Mesothelial cell of epicardium (in vitro differentiated cells): Measurements from ENCODE around the gene RHPN2. TPM values are rescaled to one million over a fixed set of nuclear protein-coding genes. Genes with fewer than 3 reads are reported as not detected.
"Not testable (repeated sequence)": the region's sequence is repeated elsewhere in the genome, so short reads cannot be mapped to it uniquely, and the experiment has no call there.

Experiments
- DNase-seq, 2 experiments: peaks; one replicate each; pipeline ENCODE4 v3.0.0; 2021; ENCODE audit warnings: low spot score in 2 of 2; ENCODE audit not compliant: unreplicated experiment in 2 of 2
- H3K27ac Mint-ChIP-seq: 2 replicates; pipeline ENCODE4 v1.8.0; 2021; ENCODE audit warnings: mixed read lengths
- H3K27me3 Mint-ChIP-seq: 2 replicates; pipeline ENCODE4 v1.8.0; 2021; ENCODE audit warnings: low read depth, mixed read lengths
- H3K36me3 Mint-ChIP-seq: 2 replicates; pipeline ENCODE4 v1.8.0; 2021; ENCODE audit warnings: mixed read lengths
- H3K4me1 Mint-ChIP-seq: 2 replicates; pipeline ENCODE4 v1.8.0; 2021; ENCODE audit warnings: mixed read lengths
- H3K4me3 Mint-ChIP-seq: 2 replicates; pipeline ENCODE4 v1.8.0; 2021; ENCODE audit warnings: mild to moderate bottlenecking, moderate library complexity, mixed read lengths
- H3K9me3 Mint-ChIP-seq: 2 replicates; pipeline ENCODE4 v1.8.0; 2021; ENCODE audit warnings: mixed read lengths
- CTCF ChIP-seq: fragments of 200-600 bp; sonication (generic); IDR thresholded peaks from one replicate; pipeline ENCODE4 v1.5.0; 2021; ENCODE audit warnings: antibody characterized with exemption; ENCODE audit not compliant: unreplicated experiment
- total RNA-seq: library from RNA; stranded (reverse); gene quantifications from 3 replicates; pipeline ENCODE4 v1.2.1, GENCODE V29; 2021

RHPN2 gene
- total RNA-seq, 1 donor from 2014 or later = 23.3 TPM

GRCh38 chr19:33047422-33047821, 17.3 kb downstream of the RHPN2 start:
- H3K36me3 Mint-ChIP-seq = peaks cover 9% of the 10 kb centered on the region
- peak; percentile 29 to 49 for DNase-seq
- TF ChIP-seq CTCF = no peak
- no peaks in the 10 kb centered on the region for H3K9me3 Mint-ChIP-seq
- H3K27ac Mint-ChIP-seq = peak overlapping the region; percentile 98
- peaks cover 27% of the 10 kb centered on the region for H3K4me1 Mint-ChIP-seq
- H3K4me3 Mint-ChIP-seq = peak overlapping the region; percentile 8
- no peaks in the 10 kb centered on the region for H3K27me3 Mint-ChIP-seq

DNA sequence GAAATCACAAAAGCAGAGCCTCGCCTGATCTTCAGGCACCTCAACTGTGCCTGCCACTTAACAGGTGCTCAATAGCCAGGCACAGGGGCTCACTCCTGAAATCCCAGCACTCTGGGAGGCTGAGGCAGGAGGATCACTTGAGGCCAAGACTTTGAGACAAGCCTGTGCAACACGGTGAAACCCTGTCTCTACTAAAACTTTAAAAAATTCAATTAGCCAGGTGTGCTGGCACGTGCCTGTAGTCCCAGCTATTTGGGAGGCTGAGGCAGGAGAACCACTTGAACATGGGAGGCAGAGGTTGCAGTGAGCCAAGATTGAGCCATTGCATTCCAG, 22.9 kb downstream of the RHPN2 start:
- not testable (repeated sequence) for H3K4me3 Mint-ChIP-seq, H3K27me3 Mint-ChIP-seq, H3K9me3 Mint-ChIP-seq, DNase-seq
- Mint-ChIP-seq H3K36me3 (peaks cover 20% of the 10 kb centered on the region), H3K27ac (peak overlapping the region; percentile 92), H3K4me1 (peaks cover 10% of the 10 kb centered on the region)

DNA sequence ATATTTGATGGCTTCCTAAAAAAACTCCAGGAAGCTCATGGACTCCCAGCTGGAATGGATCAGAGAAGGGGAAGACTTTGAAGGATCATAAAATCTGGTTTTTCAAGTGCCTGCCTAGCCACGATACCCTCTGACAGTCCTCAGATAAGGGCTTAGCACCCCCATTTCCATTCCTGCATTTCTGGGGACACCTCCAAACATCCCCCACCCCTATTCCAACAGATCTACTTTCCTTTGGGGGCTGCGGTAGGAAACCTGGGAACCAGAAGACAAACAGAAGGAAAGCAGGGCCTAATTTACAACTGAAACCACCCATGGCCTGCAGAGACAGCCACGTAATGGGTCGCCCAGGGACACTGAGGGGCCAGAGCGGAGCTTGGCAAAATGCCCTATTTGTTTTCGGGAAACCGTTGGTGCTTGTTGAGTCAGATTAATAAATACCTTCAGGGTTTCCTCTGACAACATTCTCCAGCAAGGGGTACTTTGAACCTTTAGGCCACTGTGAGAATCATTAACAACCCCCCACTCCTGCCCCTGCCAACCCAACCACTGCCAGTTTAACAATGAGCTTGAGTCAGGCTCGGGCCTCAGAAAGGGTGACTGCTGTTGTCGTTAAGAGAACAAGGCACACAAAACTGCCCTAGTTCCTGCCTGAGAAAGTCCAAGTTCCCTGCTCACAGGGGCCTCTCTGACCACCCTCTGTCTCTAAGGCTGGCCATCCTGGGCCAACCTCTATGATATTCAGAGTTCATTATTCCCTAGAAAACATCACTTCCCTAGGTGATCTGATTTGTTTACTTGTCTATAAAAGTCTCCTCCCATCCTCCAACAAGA, 23.5 kb downstream of the RHPN2 start:
- Mint-ChIP-seq H3K36me3 (peaks cover 20% of the 10 kb centered on the region), H3K27ac (peak overlapping the region; percentile 92), H3K4me1 (peaks cover 10% of the 10 kb centered on the region), H3K9me3 (no peaks in the 10 kb centered on the region), H3K4me3 (no peak overlapping the region), H3K27me3 (no peaks in the 10 kb centered on the region)
- TF ChIP-seq CTCF = no peak
- no peak for DNase-seq

GRCh38 chr19:33039815-33040214, 24.9 kb downstream of the RHPN2 start:
- DNase-seq = no peak
- peak overlapping the region; percentile 73 for H3K27ac Mint-ChIP-seq
- H3K4me3 Mint-ChIP-seq = no peak overlapping the region
- H3K4me1 Mint-ChIP-seq = peaks cover 13% of the 10 kb centered on the region
- no peak for TF ChIP-seq CTCF
- no peaks in the 10 kb centered on the region for H3K9me3 Mint-ChIP-seq
- peaks cover 16% of the 10 kb centered on the region for H3K36me3 Mint-ChIP-seq
- no peaks in the 10 kb centered on the region for H3K27me3 Mint-ChIP-seq

DNA sequence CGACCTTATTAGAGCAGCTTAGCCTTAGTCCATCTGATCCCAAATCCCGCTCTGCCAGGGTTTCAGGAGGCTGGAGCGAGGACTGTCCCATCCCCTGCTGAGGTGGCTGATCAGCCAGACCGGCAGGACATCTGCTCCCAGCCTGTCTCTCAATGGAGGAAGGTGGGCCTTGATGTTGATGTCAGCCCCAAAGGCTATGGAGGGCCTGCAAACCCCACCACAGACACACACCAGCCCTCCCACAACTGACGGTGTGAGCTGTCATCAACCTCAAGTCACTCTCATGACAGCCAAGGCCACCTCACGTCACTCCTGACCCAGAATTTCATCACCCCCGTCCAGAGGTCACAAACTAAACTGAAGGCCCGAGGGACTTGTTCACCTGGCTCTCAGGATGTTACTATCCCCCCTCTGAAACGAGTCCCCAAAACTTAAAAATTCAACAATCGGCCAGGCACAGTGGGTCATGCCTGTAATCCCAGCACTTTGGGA, 25.5 kb downstream of the RHPN2 start:
- no peak overlapping the region for H3K4me3 Mint-ChIP-seq
- DNase-seq = no peak
- H3K4me1 Mint-ChIP-seq = peaks cover 13% of the 10 kb centered on the region
- peak overlapping the region; percentile 68 for H3K27ac Mint-ChIP-seq
- no peak for TF ChIP-seq CTCF
- peaks cover 16% of the 10 kb centered on the region for H3K36me3 Mint-ChIP-seq
- H3K27me3 Mint-ChIP-seq = no peaks in the 10 kb centered on the region
- H3K9me3 Mint-ChIP-seq = no peaks in the 10 kb centered on the region

- H3K4me3 Mint-ChIP-seq, H3K9me3 Mint-ChIP-seq, H3K27me3 Mint-ChIP-seq, DNase-seq: not testable (repeated sequence)
- peak overlapping the region; percentile 51 for H3K27ac Mint-ChIP-seq
- H3K36me3 Mint-ChIP-seq = peaks cover 14% of the 10 kb centered on the region
- peaks cover 13% of the 10 kb centered on the region for H3K4me1 Mint-ChIP-seq
Measured at GRCh38 chr19:33037168-33038025, 27.3 kb downstream of the RHPN2 start.

- H3K27me3 Mint-ChIP-seq = not testable (repeated sequence)
Measured at GRCh38 chr19:33036370-33037167, 28.1 kb downstream of the RHPN2 start.

More at GRCh38 chr19:33036370-33037167, 28.1 kb downstream of the RHPN2 start:
- DNase-seq, H3K27ac Mint-ChIP-seq, H3K9me3 Mint-ChIP-seq, H3K4me3 Mint-ChIP-seq: not testable (repeated sequence)
- Mint-ChIP-seq H3K4me1 (peaks cover 11% of the 10 kb centered on the region), H3K36me3 (peaks cover 14% of the 10 kb centered on the region)
